SK-N-MC (cell line): ENCODE measurements around the gene NRGN.

ENCODE experiments used
- EZH2 ChIP-seq: fragments of 200-600 bp; sonication (generic); IDR thresholded peaks from one replicate; pipeline ENCODE4 v1.6.1; 2017; ENCODE audit warnings: antibody characterized with exemption
- POLR2AphosphoS5 ChIP-seq: IDR thresholded peaks from 2 replicates; pipeline ENCODE4 v1.6.1; 2012; ENCODE audit warnings: mild to moderate bottlenecking, low read depth, low read length, borderline replicate concordance

- TF ChIP-seq POLR2AphosphoS5 (no peak), EZH2 (no peak)
Observed at GRCh38 chr11:124749912-124750311, 10.2 kb downstream of the NRGN start.
